Esophagus muscularis mucosa (tissue), 3 donors: ENCODE measurements around the gene EPHA6.

Experiments
- POLR2A ChIP-seq: fragments of 450-650 bp; IDR thresholded peaks from one replicate; pipeline ENCODE4 v1.6.1; 2017; ENCODE audit warnings: antibody characterized with exemption, moderate library complexity, mild to moderate bottlenecking, low read depth
- TF ChIP-seq, protein P1 (sequence below), 3 experiments: fragments of 200-600 bp in 2 of 3; fragments of 450-650 bp in 1 of 3; sonication (generic) in 2 of 3; IDR thresholded peaks; one replicate each; pipeline ENCODE4 v1.5.1; 2017 to 2019; ENCODE audit warnings: antibody characterized with exemption in 3 of 3, mild to moderate bottlenecking in 2 of 3, moderate library complexity in 1 of 3

DNA sequence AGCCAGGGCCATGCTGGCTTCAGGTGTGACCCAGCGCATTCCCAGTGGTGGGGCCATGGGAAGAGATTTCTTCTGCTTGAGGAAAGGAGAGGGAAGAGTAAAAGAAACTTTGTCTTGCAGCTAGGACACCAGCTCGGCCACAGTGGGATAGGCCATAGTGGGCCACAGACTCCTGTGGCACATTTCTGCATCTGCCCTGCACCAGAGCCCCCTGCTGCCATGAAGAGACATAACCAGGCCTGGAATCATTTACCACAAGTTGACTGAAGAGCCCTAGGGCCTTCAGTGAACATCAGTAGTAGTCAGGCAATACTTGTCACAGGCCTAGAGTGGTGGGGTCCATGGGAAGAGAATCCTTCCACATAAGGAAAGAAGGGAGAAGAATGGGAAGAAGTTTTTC is 538.8 kb downstream of the EPHA6 start:
- TF ChIP-seq, protein P1, sequence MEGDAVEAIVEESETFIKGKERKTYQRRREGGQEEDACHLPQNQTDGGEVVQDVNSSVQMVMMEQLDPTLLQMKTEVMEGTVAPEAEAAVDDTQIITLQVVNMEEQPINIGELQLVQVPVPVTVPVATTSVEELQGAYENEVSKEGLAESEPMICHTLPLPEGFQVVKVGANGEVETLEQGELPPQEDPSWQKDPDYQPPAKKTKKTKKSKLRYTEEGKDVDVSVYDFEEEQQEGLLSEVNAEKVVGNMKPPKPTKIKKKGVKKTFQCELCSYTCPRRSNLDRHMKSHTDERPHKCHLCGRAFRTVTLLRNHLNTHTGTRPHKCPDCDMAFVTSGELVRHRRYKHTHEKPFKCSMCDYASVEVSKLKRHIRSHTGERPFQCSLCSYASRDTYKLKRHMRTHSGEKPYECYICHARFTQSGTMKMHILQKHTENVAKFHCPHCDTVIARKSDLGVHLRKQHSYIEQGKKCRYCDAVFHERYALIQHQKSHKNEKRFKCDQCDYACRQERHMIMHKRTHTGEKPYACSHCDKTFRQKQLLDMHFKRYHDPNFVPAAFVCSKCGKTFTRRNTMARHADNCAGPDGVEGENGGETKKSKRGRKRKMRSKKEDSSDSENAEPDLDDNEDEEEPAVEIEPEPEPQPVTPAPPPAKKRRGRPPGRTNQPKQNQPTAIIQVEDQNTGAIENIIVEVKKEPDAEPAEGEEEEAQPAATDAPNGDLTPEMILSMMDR (IDR thresholded peaks at IDR 0.05): no peak
- no peak for TF ChIP-seq POLR2A
